Liver (tissue), 9 donors: ENCODE data around the gene USP31. TPM values are rescaled to one million over a fixed set of nuclear protein-coding genes. Genes with fewer than 3 reads are reported as not detected.

Experiments used
- DNase-seq: peaks from one replicate; pipeline ENCODE4 v3.0.0-alpha.2; 2017; ENCODE audit warnings: low spot score
- H3K27ac ChIP-seq, 2 donors: one replicate each; pipeline ENCODE4 v1.7.0; 2013; ENCODE audit warnings: inconsistent platforms in 2 of 2, low read length in 2 of 2, control low read depth in 1 of 2, low read depth in 1 of 2, mild to moderate bottlenecking in 1 of 2
- H3K27me3 ChIP-seq, 4 donors: one replicate each; pipeline versions ENCODE4 v1.6.1 to v1.7.0; 2013; ENCODE audit warnings: low read length in 3 of 4, inconsistent platforms in 1 of 4, mild to moderate bottlenecking in 1 of 4, moderate library complexity in 1 of 4; ENCODE audit not compliant: control insufficient read depth in 4 of 4, insufficient read depth in 4 of 4
- H3K36me3 ChIP-seq, 4 donors: one replicate each; pipeline versions ENCODE4 v1.6.1 to v1.7.0; 2013; ENCODE audit warnings: low read length in 3 of 4, mild to moderate bottlenecking in 3 of 4, low read depth in 1 of 4, moderate library complexity in 1 of 4; ENCODE audit not compliant: control insufficient read depth in 4 of 4, insufficient read depth in 3 of 4
- H3K4me1 ChIP-seq, 4 donors: one replicate each; pipeline versions ENCODE4 v1.6.1 to v1.7.0; 2013; ENCODE audit warnings: low read length in 3 of 4, mild to moderate bottlenecking in 3 of 4, moderate library complexity in 1 of 4; ENCODE audit not compliant: control insufficient read depth in 4 of 4, insufficient read depth in 4 of 4
- H3K4me3 ChIP-seq, 3 donors: one replicate each; pipeline versions ENCODE4 v1.6.1 to v1.7.0; 2013; ENCODE audit warnings: low read length in 3 of 3, control low read depth in 1 of 3, low read depth in 1 of 3, mild to moderate bottlenecking in 1 of 3
- H3K9ac ChIP-seq, 2 donors: one replicate each; pipeline ENCODE4 v1.7.0; 2013; ENCODE audit warnings: low read length in 2 of 2, mild to moderate bottlenecking in 2 of 2, moderate library complexity in 2 of 2, control low read depth in 1 of 2, low read depth in 1 of 2
- H3K9me3 ChIP-seq, 4 donors: one replicate each; pipeline versions ENCODE4 v1.6.1 to v1.7.0; 2013; ENCODE audit warnings: low read length in 3 of 4; ENCODE audit not compliant: control insufficient read depth in 4 of 4
- EGR1 ChIP-seq, 2 donors: IDR thresholded peaks; 2 replicates each; pipeline ENCODE4 v1.6.1; 2016 to 2018; ENCODE audit warnings: antibody characterized with exemption in 2 of 2, low read depth in 2 of 2
- FOXA1 ChIP-seq: IDR thresholded peaks from 2 replicates; pipeline ENCODE4 v1.6.1; 2016; ENCODE audit warnings: antibody characterized with exemption
- FOXA2 ChIP-seq: IDR thresholded peaks from 2 replicates; pipeline ENCODE4 v1.6.1; 2016; ENCODE audit warnings: antibody characterized with exemption
- GABPA ChIP-seq, 2 donors: IDR thresholded peaks in 1 of 2; conservative IDR thresholded peaks in 1 of 2; 2 replicates each; pipeline ENCODE4 v1.6.1; 2016; ENCODE audit warnings: antibody characterized with exemption in 2 of 2, mild to moderate bottlenecking in 1 of 2, moderate library complexity in 1 of 2
- HNF4A ChIP-seq, 2 donors: conservative IDR thresholded peaks; 2 replicates each; pipeline ENCODE4 v1.6.1; 2016; ENCODE audit warnings: antibody characterized with exemption in 2 of 2, mild to moderate bottlenecking in 2 of 2
- HNF4G ChIP-seq: IDR thresholded peaks from 2 replicates; pipeline ENCODE4 v1.6.1; 2016; ENCODE audit warnings: antibody characterized with exemption
- JUND ChIP-seq, 2 donors: IDR thresholded peaks; 2 replicates each; pipeline ENCODE4 v1.6.1; 2016; ENCODE audit warnings: antibody characterized with exemption in 2 of 2
- NR2F2 ChIP-seq: IDR thresholded peaks from 2 replicates; pipeline ENCODE4 v1.6.1; 2016; ENCODE audit warnings: antibody characterized with exemption
- RAD21 ChIP-seq, 2 donors: IDR thresholded peaks; 2 replicates each; pipeline ENCODE4 v1.6.1; 2016; ENCODE audit warnings: antibody characterized with exemption in 2 of 2, mild to moderate bottlenecking in 2 of 2
- REST ChIP-seq: IDR thresholded peaks from 2 replicates; pipeline ENCODE4 v1.6.1; 2016; ENCODE audit warnings: antibody characterized with exemption, mild to moderate bottlenecking
- RXRA ChIP-seq, 2 donors: IDR thresholded peaks; 2 replicates each; pipeline ENCODE4 v1.6.1; 2017 to 2018; ENCODE audit warnings: antibody characterized with exemption in 2 of 2, mild to moderate bottlenecking in 1 of 2
- SP1 ChIP-seq: IDR thresholded peaks from 2 replicates; pipeline ENCODE4 v1.6.1; 2018; ENCODE audit warnings: antibody characterized with exemption, mild to moderate bottlenecking
- TAF1 ChIP-seq: conservative IDR thresholded peaks from 2 replicates; pipeline ENCODE4 v1.6.1; 2016; ENCODE audit warnings: antibody characterized with exemption, mild to moderate bottlenecking
- YY1 ChIP-seq: IDR thresholded peaks from 2 replicates; pipeline ENCODE4 v1.6.1; 2016; ENCODE audit warnings: antibody characterized with exemption, mild to moderate bottlenecking
- WGBS: extraction: QIAGEN DNeasy Blood & Tissue Kit; methylation state at CpG from one replicate; pipeline ENCODE4 v1.1.7; 2013; 5-methylcytosine and 5-hydroxymethylcytosine counted together
- polyA plus RNA-seq, 2 donors: library from polyadenylated mRNA; stranded (reverse) in 1 of 2; unstranded in 1 of 2; fragments of 200-250 nt in 1 of 2; fragments of >200 nt in 1 of 2; fragmentation: Nextera tagmentation in 1 of 2; extraction: Ambion mirVana in 1 of 2; gene quantifications; one replicate each; pipeline versions ENCODE4 v1.2.1 to v1.2.3, GENCODE V29; 2013 to 2015
- total RNA-seq, 2 donors: library from RNA; depleted of rRNA; stranded (reverse); fragments of >200 nt; gene quantifications; one replicate each; pipeline ENCODE4 v1.2.3, GENCODE V29; 2014
- TF ChIP-seq, protein P1 (sequence below): fragments of 150-350 bp; IDR thresholded peaks from 2 replicates; pipeline ENCODE4 v1.5.1; 2017; ENCODE audit warnings: improper control_type of control experiment, low read depth, low read length; ENCODE audit not compliant: missing input control
- TF ChIP-seq, protein P2 (sequence below): IDR thresholded peaks from 2 replicates; pipeline ENCODE4 v1.6.1; 2016; ENCODE audit warnings: antibody characterized with exemption
- TF ChIP-seq, protein P3 (sequence below): IDR thresholded peaks from 2 replicates; pipeline ENCODE4 v1.6.1; 2016; ENCODE audit warnings: antibody characterized with exemption
- donor health status: healthy.
- donor health status: healthy.
- donor health status: healthy.
- donor health status: healthy.
- donor health status: healthy.

The USP31 gene
- total and polyA plus RNA-seq, 4 donors: 2.4 to 16.4 (median 3.8) TPM

GRCh38 chr16:23125277-23125676 is 24.0 kb downstream of the USP31 start:
- Histone ChIP-seq H3K36me3 (no peaks in the 10 kb centered on the region), H3K9me3 (no peaks in the 10 kb centered on the region), H3K4me3 (no peak overlapping the region), H3K27me3 (no peaks in the 10 kb centered on the region), H3K27ac (no peak overlapping the region), H3K9ac (peak overlapping the region in 1 of 2 donors; percentile 44), H3K4me1 (peaks cover 0 to 14% (median 8%) of the 10 kb centered on the region in 4 donors)
- no peak for TF ChIP-seq SP1
- TF ChIP-seq HNF4A (conservative IDR thresholded peaks at IDR 0.05): no peak
- no peak for TF ChIP-seq NR2F2
- TF ChIP-seq, protein P1, sequence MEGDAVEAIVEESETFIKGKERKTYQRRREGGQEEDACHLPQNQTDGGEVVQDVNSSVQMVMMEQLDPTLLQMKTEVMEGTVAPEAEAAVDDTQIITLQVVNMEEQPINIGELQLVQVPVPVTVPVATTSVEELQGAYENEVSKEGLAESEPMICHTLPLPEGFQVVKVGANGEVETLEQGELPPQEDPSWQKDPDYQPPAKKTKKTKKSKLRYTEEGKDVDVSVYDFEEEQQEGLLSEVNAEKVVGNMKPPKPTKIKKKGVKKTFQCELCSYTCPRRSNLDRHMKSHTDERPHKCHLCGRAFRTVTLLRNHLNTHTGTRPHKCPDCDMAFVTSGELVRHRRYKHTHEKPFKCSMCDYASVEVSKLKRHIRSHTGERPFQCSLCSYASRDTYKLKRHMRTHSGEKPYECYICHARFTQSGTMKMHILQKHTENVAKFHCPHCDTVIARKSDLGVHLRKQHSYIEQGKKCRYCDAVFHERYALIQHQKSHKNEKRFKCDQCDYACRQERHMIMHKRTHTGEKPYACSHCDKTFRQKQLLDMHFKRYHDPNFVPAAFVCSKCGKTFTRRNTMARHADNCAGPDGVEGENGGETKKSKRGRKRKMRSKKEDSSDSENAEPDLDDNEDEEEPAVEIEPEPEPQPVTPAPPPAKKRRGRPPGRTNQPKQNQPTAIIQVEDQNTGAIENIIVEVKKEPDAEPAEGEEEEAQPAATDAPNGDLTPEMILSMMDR: no peak
- no peak for TF ChIP-seq YY1
- TF ChIP-seq, protein P2, sequence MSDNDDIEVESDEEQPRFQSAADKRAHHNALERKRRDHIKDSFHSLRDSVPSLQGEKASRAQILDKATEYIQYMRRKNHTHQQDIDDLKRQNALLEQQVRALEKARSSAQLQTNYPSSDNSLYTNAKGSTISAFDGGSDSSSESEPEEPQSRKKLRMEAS: no peak
- no peak for TF ChIP-seq EGR1 (IDR thresholded peaks at IDR 0.05; ENCODE audit: low read depth in 2 of 2)
- TF ChIP-seq RXRA (IDR thresholded peaks at IDR 0.05): peak in 1 of 2 donors; percentile 52
- WGBS: 9% methylated on average over 2 of the region's 2 CpGs
- no peak for DNase-seq

- Histone ChIP-seq H3K9me3 (no peaks in the 10 kb centered on the region), H3K36me3 (no peaks in the 10 kb centered on the region), H3K4me1 (peaks cover 0 to 14% (median 8%) of the 10 kb centered on the region in 4 donors), H3K9ac (no peak overlapping the region), H3K27me3 (no peaks in the 10 kb centered on the region), H3K27ac (no peak overlapping the region), H3K4me3 (no peak overlapping the region)
- DNase-seq: no peak
- TF ChIP-seq FOXA2 (no peak), SP1 (no peak), EGR1 (IDR thresholded peaks at IDR 0.05; ENCODE audit: low read depth in 2 of 2) (no peak), JUND (IDR thresholded peaks at IDR 0.05) (no peak)
- WGBS: 94% methylated on average over 8 of the region's 8 CpGs
Observed at GRCh38 chr16:23124315-23124714, 24.9 kb downstream of the USP31 start.

- peaks cover 0 to 14% (median 8%) of the 10 kb centered on the region in 4 donors for H3K4me1 ChIP-seq
- TF ChIP-seq RAD21 (IDR thresholded peaks at IDR 0.05) (no peak), REST (no peak), RXRA (IDR thresholded peaks at IDR 0.05) (no peak), YY1 (no peak), HNF4G (no peak), EGR1 (IDR thresholded peaks at IDR 0.05; ENCODE audit: low read depth in 2 of 2) (no peak), FOXA1 (no peak), JUND (IDR thresholded peaks at IDR 0.05) (no peak), TAF1 (no peak), GABPA (IDR thresholded peaks at IDR 0.05 in 1 of 2, conservative IDR thresholded peaks at IDR 0.05 in 1 of 2) (no peak), HNF4A (conservative IDR thresholded peaks at IDR 0.05) (no peak)
- TF ChIP-seq, protein P3, sequence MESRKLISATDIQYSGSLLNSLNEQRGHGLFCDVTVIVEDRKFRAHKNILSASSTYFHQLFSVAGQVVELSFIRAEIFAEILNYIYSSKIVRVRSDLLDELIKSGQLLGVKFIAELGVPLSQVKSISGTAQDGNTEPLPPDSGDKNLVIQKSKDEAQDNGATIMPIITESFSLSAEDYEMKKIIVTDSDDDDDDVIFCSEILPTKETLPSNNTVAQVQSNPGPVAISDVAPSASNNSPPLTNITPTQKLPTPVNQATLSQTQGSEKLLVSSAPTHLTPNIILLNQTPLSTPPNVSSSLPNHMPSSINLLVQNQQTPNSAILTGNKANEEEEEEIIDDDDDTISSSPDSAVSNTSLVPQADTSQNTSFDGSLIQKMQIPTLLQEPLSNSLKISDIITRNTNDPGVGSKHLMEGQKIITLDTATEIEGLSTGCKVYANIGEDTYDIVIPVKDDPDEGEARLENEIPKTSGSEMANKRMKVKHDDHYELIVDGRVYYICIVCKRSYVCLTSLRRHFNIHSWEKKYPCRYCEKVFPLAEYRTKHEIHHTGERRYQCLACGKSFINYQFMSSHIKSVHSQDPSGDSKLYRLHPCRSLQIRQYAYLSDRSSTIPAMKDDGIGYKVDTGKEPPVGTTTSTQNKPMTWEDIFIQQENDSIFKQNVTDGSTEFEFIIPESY: no peak
- TF ChIP-seq, protein P1: no peak
- TF ChIP-seq, protein P2: no peak
- H3K9ac ChIP-seq: no peak overlapping the region
- no peak overlapping the region for H3K27ac ChIP-seq
- no peak for DNase-seq
- H3K36me3 ChIP-seq: no peaks in the 10 kb centered on the region
- no peaks in the 10 kb centered on the region for H3K27me3 ChIP-seq
- WGBS: 94% methylated on average over 5 of the region's 5 CpGs
- no peak overlapping the region for H3K4me3 ChIP-seq
- no peaks in the 10 kb centered on the region for H3K9me3 ChIP-seq
Observed at GRCh38 chr16:23122144-23122543, 27.1 kb downstream of the USP31 start.
